SK-N-SH (cell line): ENCODE measurements around the gene RNF126. TPM values are rescaled to one million over a fixed set of nuclear protein-coding genes. Genes with fewer than 3 reads are reported as not detected.

Experiments used
- CTCF ChIA-PET: fragments of 300-600, 350-600 bp; formaldehyde crosslinking; extraction: SDS; loops from one replicate; lab custom pipeline; 2021; lab: Yijun Ruan, JAX
- POLR2A ChIA-PET: fragments of 350-600 bp; sonication (Branson Sonifier 250); formaldehyde crosslinking; extraction: SDS; loops from one replicate; lab custom pipeline; 2020; ENCODE audit warnings: antibody characterized with exemption, inconsistent platforms; lab: Yijun Ruan, JAX
- DNase-seq: peaks from one replicate; pipeline ENCODE4 v3.0.0; 2012
- H2AFZ ChIP-seq: fragments of 200-600 bp; sonication (generic); 2 replicates; pipeline ENCODE4 v1.8.1; 2016; ENCODE audit warnings: antibody characterized with exemption, mild to moderate bottlenecking, low read depth
- H3F3A ChIP-seq: fragments of 200-600 bp; sonication (generic); replicated peaks from 2 replicates; pipeline ENCODE3; 2016; ENCODE audit warnings: antibody characterized with exemption, mild to moderate bottlenecking; ENCODE audit not compliant: insufficient read depth
- H3K27ac ChIP-seq, 2 experiments: fragments of 200-500 bp in 1 of 2; fragments of 200-600 bp in 1 of 2; sonication (Bioruptor generic) in 1 of 2; sonication (generic), shearing (Covaris generic) in 1 of 2; 2 replicates each; pipeline versions ENCODE4 v1.5.1 to v1.6.1; 2014 to 2016; ENCODE audit warnings: low read depth in 2 of 2, inconsistent platforms in 1 of 2, low read length in 1 of 2, mild to moderate bottlenecking in 1 of 2, mixed read lengths in 1 of 2
- H3K27me3 ChIP-seq: fragments of 200-600 bp; sonication (generic), shearing (Covaris generic); 2 replicates; pipeline ENCODE4 v1.6.1; 2016; ENCODE audit warnings: mixed run types; ENCODE audit not compliant: insufficient read depth
- H3K36me3 ChIP-seq, 2 experiments: fragments of 200-500 bp in 1 of 2; fragments of 200-600 bp in 1 of 2; sonication (Bioruptor generic) in 1 of 2; sonication (generic) in 1 of 2; replicated peaks in 1 of 2; 2 replicates each; pipeline versions ENCODE3 to v1.5.1; 2014 to 2016; ENCODE audit warnings: low read length in 1 of 2, mild to moderate bottlenecking in 1 of 2; ENCODE audit not compliant: insufficient read depth in 2 of 2, control insufficient read depth in 1 of 2
- H3K4me1 ChIP-seq, 2 experiments: fragments of 200-500 bp in 1 of 2; fragments of 200-600 bp in 1 of 2; sonication (Bioruptor generic) in 1 of 2; sonication (generic), shearing (Covaris generic) in 1 of 2; 2 replicates each; pipeline versions ENCODE4 v1.5.1 to v1.6.1; 2014 to 2016; ENCODE audit warnings: low read depth in 1 of 2, low read length in 1 of 2, mixed run types in 1 of 2; ENCODE audit not compliant: insufficient read depth in 2 of 2, control insufficient read depth in 1 of 2
- H3K4me2 ChIP-seq: fragments of 200-600 bp; sonication (generic), shearing (Covaris generic); 2 replicates; pipeline ENCODE4 v1.6.1; 2017; ENCODE audit warnings: mixed run types
- H3K4me3 ChIP-seq, 2 experiments: fragments of 200-500 bp in 1 of 2; fragments of 200-600 bp in 1 of 2; sonication (Bioruptor generic) in 1 of 2; sonication (generic), shearing (Covaris generic) in 1 of 2; 2 replicates each; pipeline versions ENCODE4 v1.5.1 to v1.8.1; 2014 to 2016; ENCODE audit warnings: low read depth in 2 of 2, inconsistent platforms in 1 of 2, low read length in 1 of 2, mild to moderate bottlenecking in 1 of 2, mixed read lengths in 1 of 2, moderate library complexity in 1 of 2
- H3K79me2 ChIP-seq: fragments of 200-600 bp; sonication (generic); 2 replicates; pipeline ENCODE4 v1.8.1; 2017; ENCODE audit warnings: mild to moderate bottlenecking; ENCODE audit not compliant: insufficient read depth
- H3K9ac ChIP-seq: fragments of 200-600 bp; sonication (generic); 2 replicates; pipeline ENCODE4 v1.6.1; 2017; ENCODE audit warnings: mixed run types
- H3K9me2 ChIP-seq: fragments of 200-600 bp; sonication (generic); 2 replicates; pipeline ENCODE4 v1.6.1; 2017; ENCODE audit warnings: mixed run types
- H3K9me3 ChIP-seq: fragments of 200-600 bp; sonication (generic); 2 replicates; pipeline ENCODE4 v1.6.1; 2017; ENCODE audit warnings: mixed run types, mild to moderate bottlenecking, moderate library complexity
- H4K20me1 ChIP-seq: fragments of 200-600 bp; sonication (generic); 2 replicates; pipeline ENCODE4 v1.6.1; 2017; ENCODE audit warnings: mild to moderate bottlenecking, mixed run types; ENCODE audit not compliant: insufficient read depth
- CHD2 ChIP-seq: fragments of 150-350 bp; IDR thresholded peaks from 2 replicates; pipeline ENCODE4 v1.6.1; 2018; ENCODE audit warnings: low read length; ENCODE audit not compliant: partially characterized antibody
- MXI1 ChIP-seq: IDR thresholded peaks from 2 replicates; pipeline ENCODE4 v1.6.1; 2012; ENCODE audit warnings: mild to moderate bottlenecking, low read depth, low read length, improper control_type of control experiment
- RFX5 ChIP-seq: IDR thresholded peaks from 2 replicates; pipeline ENCODE4 v1.6.1; 2012; ENCODE audit warnings: mild to moderate bottlenecking, improper control_type of control experiment, low read length
- WGBS: methylation state at CpG from one replicate; pipeline ENCODE4 v1.1.6; 2017; ENCODE audit warnings: low lambda C conversion rate; 5-methylcytosine and 5-hydroxymethylcytosine counted together
- polyA plus RNA-seq, 3 experiments: library from polyadenylated mRNA; depleted of rRNA; stranded (reverse); fragments of >200 nt; gene quantifications; 2 replicates each; pipeline ENCODE4 v1.2.3, GENCODE V29; 2012
- TF ChIP-seq, protein P1 (sequence below): IDR thresholded peaks from 2 replicates; pipeline ENCODE4 v1.4.0; 2012; ENCODE audit warnings: low read depth, borderline replicate concordance
- TF ChIP-seq, protein P2 (sequence below): IDR thresholded peaks from 2 replicates; pipeline ENCODE4; 2012
- TF ChIP-seq, protein P3 (sequence below): IDR thresholded peaks from 2 replicates; pipeline ENCODE4 v1.6.1; 2012; ENCODE audit warnings: mild to moderate bottlenecking, low read depth, low read length, moderate library complexity
- TF ChIP-seq, protein P4 (sequence below): fragments of 150-350 bp; IDR thresholded peaks from 2 replicates; pipeline ENCODE4 v1.6.1; 2016; ENCODE audit warnings: mild to moderate bottlenecking, low read depth, low read length

The RNF126 gene
- polyA plus RNA-seq, 1 of the 3 experiments (the other 2 are of a cell fraction) = 12.9 TPM

- TF ChIP-seq, protein P1, sequence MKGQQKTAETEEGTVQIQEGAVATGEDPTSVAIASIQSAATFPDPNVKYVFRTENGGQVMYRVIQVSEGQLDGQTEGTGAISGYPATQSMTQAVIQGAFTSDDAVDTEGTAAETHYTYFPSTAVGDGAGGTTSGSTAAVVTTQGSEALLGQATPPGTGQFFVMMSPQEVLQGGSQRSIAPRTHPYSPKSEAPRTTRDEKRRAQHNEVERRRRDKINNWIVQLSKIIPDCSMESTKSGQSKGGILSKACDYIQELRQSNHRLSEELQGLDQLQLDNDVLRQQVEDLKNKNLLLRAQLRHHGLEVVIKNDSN = no peak
- TF ChIP-seq CHD2 = no peak
- TF ChIP-seq, protein P2, sequence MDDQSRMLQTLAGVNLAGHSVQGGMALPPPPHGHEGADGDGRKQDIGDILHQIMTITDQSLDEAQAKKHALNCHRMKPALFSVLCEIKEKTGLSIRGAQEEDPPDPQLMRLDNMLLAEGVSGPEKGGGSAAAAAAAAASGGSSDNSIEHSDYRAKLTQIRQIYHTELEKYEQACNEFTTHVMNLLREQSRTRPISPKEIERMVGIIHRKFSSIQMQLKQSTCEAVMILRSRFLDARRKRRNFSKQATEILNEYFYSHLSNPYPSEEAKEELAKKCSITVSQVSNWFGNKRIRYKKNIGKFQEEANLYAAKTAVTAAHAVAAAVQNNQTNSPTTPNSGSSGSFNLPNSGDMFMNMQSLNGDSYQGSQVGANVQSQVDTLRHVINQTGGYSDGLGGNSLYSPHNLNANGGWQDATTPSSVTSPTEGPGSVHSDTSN = no peak
- TF ChIP-seq, protein P3, sequence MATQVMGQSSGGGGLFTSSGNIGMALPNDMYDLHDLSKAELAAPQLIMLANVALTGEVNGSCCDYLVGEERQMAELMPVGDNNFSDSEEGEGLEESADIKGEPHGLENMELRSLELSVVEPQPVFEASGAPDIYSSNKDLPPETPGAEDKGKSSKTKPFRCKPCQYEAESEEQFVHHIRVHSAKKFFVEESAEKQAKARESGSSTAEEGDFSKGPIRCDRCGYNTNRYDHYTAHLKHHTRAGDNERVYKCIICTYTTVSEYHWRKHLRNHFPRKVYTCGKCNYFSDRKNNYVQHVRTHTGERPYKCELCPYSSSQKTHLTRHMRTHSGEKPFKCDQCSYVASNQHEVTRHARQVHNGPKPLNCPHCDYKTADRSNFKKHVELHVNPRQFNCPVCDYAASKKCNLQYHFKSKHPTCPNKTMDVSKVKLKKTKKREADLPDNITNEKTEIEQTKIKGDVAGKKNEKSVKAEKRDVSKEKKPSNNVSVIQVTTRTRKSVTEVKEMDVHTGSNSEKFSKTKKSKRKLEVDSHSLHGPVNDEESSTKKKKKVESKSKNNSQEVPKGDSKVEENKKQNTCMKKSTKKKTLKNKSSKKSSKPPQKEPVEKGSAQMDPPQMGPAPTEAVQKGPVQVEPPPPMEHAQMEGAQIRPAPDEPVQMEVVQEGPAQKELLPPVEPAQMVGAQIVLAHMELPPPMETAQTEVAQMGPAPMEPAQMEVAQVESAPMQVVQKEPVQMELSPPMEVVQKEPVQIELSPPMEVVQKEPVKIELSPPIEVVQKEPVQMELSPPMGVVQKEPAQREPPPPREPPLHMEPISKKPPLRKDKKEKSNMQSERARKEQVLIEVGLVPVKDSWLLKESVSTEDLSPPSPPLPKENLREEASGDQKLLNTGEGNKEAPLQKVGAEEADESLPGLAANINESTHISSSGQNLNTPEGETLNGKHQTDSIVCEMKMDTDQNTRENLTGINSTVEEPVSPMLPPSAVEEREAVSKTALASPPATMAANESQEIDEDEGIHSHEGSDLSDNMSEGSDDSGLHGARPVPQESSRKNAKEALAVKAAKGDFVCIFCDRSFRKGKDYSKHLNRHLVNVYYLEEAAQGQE = no peak
These were observed 46.1 kb downstream of the RNF126 start (continued) for GRCh38 chr19:616747-617526.

- Histone ChIP-seq H3K9ac (no peak overlapping the region), H3K4me2 (no peak overlapping the region), H3K79me2 (no peaks in the 10 kb centered on the region), H3K4me1 (peaks cover under 1 to 5% of the 10 kb centered on the region in 2 experiments; a peak in 3 of 4 replicates), H3F3A (peaks cover 8% of the 10 kb centered on the region), H4K20me1 (no peaks in the 10 kb centered on the region), H3K9me3 (no peaks in the 10 kb centered on the region), H3K9me2 (no peaks in the 10 kb centered on the region), H3K27me3 (no peaks in the 10 kb centered on the region), H2AFZ (no peak overlapping the region), H3K27ac (no peak overlapping the region), H3K4me3 (no peak overlapping the region), H3K36me3 (peaks cover 0 to 37% of the 10 kb centered on the region in 2 experiments)
- TF ChIP-seq MXI1 (no peak), RFX5 (no peak)
- TF ChIP-seq, protein P4, sequence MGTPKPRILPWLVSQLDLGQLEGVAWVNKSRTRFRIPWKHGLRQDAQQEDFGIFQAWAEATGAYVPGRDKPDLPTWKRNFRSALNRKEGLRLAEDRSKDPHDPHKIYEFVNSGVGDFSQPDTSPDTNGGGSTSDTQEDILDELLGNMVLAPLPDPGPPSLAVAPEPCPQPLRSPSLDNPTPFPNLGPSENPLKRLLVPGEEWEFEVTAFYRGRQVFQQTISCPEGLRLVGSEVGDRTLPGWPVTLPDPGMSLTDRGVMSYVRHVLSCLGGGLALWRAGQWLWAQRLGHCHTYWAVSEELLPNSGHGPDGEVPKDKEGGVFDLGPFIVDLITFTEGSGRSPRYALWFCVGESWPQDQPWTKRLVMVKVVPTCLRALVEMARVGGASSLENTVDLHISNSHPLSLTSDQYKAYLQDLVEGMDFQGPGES = no peak
- DNase-seq = no peak
- POLR2A ChIA-PET = no interaction called here
- WGBS = 97% methylated on average over 89 of the region's 97 CpGs
- CTCF ChIA-PET = no interaction called here
These were observed 46.8 kb downstream of the RNF126 start for GRCh38 chr19:616062-616700.
